ENCODE measurements around the gene NTNG1.

DNA sequence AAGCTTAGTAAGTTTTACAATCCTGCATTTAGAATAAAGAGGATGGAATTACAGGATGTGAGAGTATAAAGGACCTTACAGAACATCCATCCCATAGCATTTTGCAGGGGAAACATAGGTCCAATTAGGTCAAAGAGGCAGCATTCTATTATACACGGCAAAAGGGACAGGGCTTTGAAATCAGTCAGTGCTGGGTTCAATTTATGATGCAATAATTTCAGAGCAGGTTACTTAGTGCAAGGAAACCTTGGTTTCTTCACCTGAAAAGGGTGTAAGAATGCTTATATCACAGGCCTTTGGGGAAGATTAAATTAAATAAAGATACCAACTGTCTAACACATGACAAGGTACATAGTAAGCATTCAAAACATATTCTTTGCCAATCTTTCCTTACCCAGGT lies 17.1 kb upstream of the NTNG1 start:
- TF ChIP-seq, protein P1, sequence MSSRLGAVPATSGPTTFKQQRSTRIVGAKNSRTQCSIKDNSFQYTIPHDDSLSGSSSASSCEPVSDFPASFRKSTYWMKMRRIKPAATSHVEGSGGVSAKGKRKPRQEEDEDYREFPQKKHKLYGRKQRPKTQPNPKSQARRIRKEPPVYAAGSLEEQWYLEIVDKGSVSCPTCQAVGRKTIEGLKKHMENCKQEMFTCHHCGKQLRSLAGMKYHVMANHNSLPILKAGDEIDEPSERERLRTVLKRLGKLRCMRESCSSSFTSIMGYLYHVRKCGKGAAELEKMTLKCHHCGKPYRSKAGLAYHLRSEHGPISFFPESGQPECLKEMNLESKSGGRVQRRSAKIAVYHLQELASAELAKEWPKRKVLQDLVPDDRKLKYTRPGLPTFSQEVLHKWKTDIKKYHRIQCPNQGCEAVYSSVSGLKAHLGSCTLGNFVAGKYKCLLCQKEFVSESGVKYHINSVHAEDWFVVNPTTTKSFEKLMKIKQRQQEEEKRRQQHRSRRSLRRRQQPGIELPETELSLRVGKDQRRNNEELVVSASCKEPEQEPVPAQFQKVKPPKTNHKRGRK (CRISPR knock-in tag; IDR thresholded peaks at IDR 0.05), result no peak
- TF ChIP-seq, protein P2, sequence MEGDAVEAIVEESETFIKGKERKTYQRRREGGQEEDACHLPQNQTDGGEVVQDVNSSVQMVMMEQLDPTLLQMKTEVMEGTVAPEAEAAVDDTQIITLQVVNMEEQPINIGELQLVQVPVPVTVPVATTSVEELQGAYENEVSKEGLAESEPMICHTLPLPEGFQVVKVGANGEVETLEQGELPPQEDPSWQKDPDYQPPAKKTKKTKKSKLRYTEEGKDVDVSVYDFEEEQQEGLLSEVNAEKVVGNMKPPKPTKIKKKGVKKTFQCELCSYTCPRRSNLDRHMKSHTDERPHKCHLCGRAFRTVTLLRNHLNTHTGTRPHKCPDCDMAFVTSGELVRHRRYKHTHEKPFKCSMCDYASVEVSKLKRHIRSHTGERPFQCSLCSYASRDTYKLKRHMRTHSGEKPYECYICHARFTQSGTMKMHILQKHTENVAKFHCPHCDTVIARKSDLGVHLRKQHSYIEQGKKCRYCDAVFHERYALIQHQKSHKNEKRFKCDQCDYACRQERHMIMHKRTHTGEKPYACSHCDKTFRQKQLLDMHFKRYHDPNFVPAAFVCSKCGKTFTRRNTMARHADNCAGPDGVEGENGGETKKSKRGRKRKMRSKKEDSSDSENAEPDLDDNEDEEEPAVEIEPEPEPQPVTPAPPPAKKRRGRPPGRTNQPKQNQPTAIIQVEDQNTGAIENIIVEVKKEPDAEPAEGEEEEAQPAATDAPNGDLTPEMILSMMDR (CRISPR knock-in tag; IDR thresholded peaks at IDR 0.05), result no peak
- TF ChIP-seq RBAK (CRISPR knock-in tag; IDR thresholded peaks at IDR 0.05), result no peak
- TF ChIP-seq FOXK2 (IDR thresholded peaks at IDR 0.05), result no peak
- TF ChIP-seq MATR3 (CRISPR knock-in tag; IDR thresholded peaks at IDR 0.05), result no peak
- no peak for TF ChIP-seq ARID2 (CRISPR knock-in tag; IDR thresholded peaks at IDR 0.05; ENCODE audit: borderline replicate concordance)
- no peak for TF ChIP-seq ZSCAN30 (CRISPR knock-in tag; IDR thresholded peaks at IDR 0.05)
